ENCODE measurements around the gene PKP2. TPM values are rescaled to one million over a fixed set of nuclear protein-coding genes. Genes with fewer than 3 reads are reported as not detected.

PKP2 gene
- total RNA-seq, 2 experiments from 2014 or later: not detected

DNA sequence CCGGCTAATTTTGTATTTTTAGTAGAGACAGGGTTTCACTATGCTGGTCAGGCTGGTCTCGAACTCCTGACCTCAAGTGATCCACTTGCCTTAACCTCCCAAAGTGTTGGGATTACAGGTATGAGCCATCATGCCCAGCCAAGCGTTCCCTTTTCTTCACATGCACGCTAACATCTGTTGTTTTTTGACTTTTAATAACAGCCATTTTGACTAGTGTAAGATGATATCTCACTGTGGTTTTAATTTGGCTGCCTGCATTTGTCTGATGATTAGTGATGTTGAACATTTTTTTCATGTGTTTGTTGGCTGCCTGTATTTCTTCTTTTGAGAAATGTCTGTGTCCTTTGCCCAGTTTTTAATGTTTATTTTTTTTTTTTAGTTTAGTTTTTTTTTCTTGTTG lies 130.7 kb downstream of the PKP2 start:
- CTCF ChIA-PET: no interaction called here
- Mint-ChIP-seq H3K36me3 (ENCODE audit: low read depth) (no peaks in the 10 kb centered on the region), H3K4me3 (no peak overlapping the region), H3K9me3 (no peaks in the 10 kb centered on the region), H3K4me1 (no peaks in the 10 kb centered on the region), H3K27me3 (peaks cover 12% of the 10 kb centered on the region), H3K27ac (no peak overlapping the region)
- DNase-seq: no peak
- POLR2A ChIA-PET: interaction anchor here (2.5 kb wide), 1 partner anchor 11 kb away, joined by 6 read pairs; the partner anchor contains the start of gene YARS2

GRCh38 chr12:32761716-32762115 lies 134.9 kb downstream of the PKP2 start:
- no peaks in the 10 kb centered on the region for H3K4me1 Mint-ChIP-seq
- H3K36me3 Mint-ChIP-seq (ENCODE audit: low read depth): no peaks in the 10 kb centered on the region
- ChIA-PET POLR2A (no interaction called here), CTCF (no interaction called here)
- no peak overlapping the region for H3K27ac Mint-ChIP-seq
- no peak overlapping the region for H3K4me3 Mint-ChIP-seq
- DNase-seq: no peak
- no peaks in the 10 kb centered on the region for H3K9me3 Mint-ChIP-seq
- peaks cover 6% of the 10 kb centered on the region for H3K27me3 Mint-ChIP-seq

- POLR2A ChIA-PET: interaction anchor here (3.2 kb wide), 1 partner anchor 1265 kb away, joined by 39 read pairs; the partner anchor contains the start of gene ALG10
- Mint-ChIP-seq H3K9me3 (no peaks in the 10 kb centered on the region), H3K4me1 (peaks cover 20% of the 10 kb centered on the region), H3K27ac (no peak overlapping the region), H3K27me3 (peaks cover 5% of the 10 kb centered on the region), H3K36me3 (ENCODE audit: low read depth) (peaks cover 15% of the 10 kb centered on the region), H3K4me3 (no peak overlapping the region)
- DNase-seq: no peak
- CTCF ChIA-PET: interaction anchor here (4.8 kb wide), 1 partner anchor 1265 kb away, joined by 87 read pairs; the partner anchor contains the start of gene ALG10
Observed at GRCh38 chr12:32757157-32757556, 139.4 kb downstream of the PKP2 start.

GRCh38 chr12:32756476-32757066 lies 140.0 kb downstream of the PKP2 start:
- Mint-ChIP-seq H3K36me3 (ENCODE audit: low read depth) (peaks cover 20% of the 10 kb centered on the region), H3K27ac (peak overlapping the region; percentile 78), H3K4me1 (peaks cover 20% of the 10 kb centered on the region), H3K4me3 (peak overlapping the region; percentile 79), H3K27me3 (peaks cover 3% of the 10 kb centered on the region), H3K9me3 (no peaks in the 10 kb centered on the region)
- ChIA-PET POLR2A (interaction anchor here (1.1 to 3.2 kb wide), 5 partner anchors 13 to 1266 kb away, joined by 3 to 39 read pairs (median 14); partner anchors contain the start of genes ALG10, DNM1L and ETFBKMT), CTCF (interaction anchor here (0.8 to 4.8 kb wide), 15 partner anchors 12 to 1366 kb away, joined by 3 to 87 read pairs (median 5); partner anchors contain the start of genes ALG10, DNM1L and FGD4)
- no peak for DNase-seq

DNA sequence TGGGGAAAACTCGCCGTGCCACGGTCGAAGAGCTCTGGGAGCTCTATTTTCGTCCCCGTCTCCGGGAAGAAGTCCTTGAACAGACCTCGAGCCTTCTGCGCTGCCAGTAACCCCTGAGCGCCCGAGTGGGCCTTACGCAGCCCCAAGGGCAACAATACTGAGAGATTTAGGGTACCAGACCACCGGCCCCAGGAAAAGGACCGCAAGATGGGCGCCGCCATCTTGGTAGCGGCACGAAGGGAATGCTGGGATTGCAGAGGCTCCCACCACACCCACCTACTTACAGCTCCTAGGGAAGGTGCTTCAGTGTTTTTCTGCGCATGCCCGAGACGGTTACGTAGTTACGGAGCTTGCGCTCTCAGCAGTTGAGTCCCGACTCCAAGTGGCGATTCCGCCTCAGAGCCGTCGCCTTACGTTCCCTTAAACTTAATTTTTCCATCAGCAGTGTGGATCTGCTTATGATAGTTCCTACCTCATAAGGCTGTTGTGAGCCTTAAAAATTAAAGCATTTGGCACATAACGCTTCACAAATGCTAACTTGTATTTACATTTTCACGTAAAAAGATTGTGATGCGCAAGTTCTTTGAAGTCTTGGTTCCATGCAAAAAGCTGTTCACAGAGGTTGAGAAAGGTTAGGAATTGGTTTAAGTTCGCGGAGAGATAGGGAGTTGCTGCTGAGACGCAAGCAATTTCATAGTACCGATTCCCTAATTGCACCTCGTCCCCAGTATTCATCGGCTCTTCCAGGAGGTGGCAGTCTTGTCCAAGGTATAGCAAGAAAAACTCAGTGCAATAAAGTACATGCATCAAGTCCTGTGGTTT lies 140.7 kb downstream of the PKP2 start, which contains the start of gene YARS2:
TSS of gene YARS2 (minus strand) at position 244 of the 822 bp plus-strand sequence. CDS start at position 221, 23 bp downstream.
- no peaks in the 10 kb centered on the region for H3K9me3 Mint-ChIP-seq
- peak within 1 kb of the TSS; percentile 78 for H3K27ac Mint-ChIP-seq
- ChIA-PET CTCF (interaction anchor here (0.7 to 4.8 kb wide), 35 partner anchors 9 to 1367 kb away, joined by 3 to 87 read pairs (median 4); partner anchors contain the start of genes ALG10, DNM1L and FGD4), POLR2A (interaction anchor here (0.5 to 3.2 kb wide), 14 partner anchors 9 to 1266 kb away, joined by 3 to 39 read pairs (median 6); partner anchors contain the start of genes ALG10, DNM1L, ETFBKMT and RESF1)
- H3K36me3 Mint-ChIP-seq (ENCODE audit: low read depth): peaks cover 25% of the 10 kb centered on the region
- H3K4me3 Mint-ChIP-seq: peak within 1 kb of the TSS; percentile 79
- H3K27me3 Mint-ChIP-seq: peaks cover 1% of the 10 kb centered on the region
- DNase-seq: peak; percentile 90
- H3K4me1 Mint-ChIP-seq: peaks cover 20% of the 10 kb centered on the region

DNA sequence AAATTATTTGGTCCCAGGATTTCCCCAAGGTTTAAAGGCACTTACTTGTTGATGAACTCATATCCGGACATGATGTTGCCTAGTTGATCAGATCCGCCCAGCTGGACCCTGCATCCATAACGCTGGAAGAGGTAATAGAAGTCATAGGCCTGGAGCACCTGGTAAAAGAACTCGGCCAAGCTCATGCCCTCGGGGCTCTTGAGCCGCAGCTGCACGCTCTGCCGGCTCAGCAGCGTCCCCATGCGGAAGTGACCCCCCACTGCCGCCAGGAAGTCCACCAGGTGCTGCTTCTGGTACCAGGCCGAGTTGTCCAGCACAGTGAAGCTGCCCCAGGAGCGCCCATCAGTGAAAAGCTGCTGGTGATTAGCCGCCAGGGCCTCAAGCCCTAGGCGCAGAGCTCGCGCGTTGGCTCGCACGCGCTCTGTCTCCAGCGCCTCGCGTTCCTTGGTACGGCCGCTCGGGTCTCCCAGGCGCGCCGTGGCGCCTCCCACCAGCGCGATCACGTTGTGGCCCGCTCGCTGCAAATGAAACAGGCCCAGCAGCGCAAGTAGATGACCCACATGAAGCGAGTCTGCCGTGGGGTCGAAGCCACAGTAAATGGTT lies 141.4 kb downstream of the PKP2 start:
- Mint-ChIP-seq H3K36me3 (ENCODE audit: low read depth) (peaks cover 30% of the 10 kb centered on the region), H3K4me3 (peak overlapping the region; percentile 79), H3K4me1 (peaks cover 20% of the 10 kb centered on the region), H3K27ac (peak overlapping the region; percentile 78), H3K27me3 (peaks cover 1% of the 10 kb centered on the region), H3K9me3 (no peaks in the 10 kb centered on the region)
- CTCF ChIA-PET: interaction anchor here (0.7 to 4.8 kb wide), 37 partner anchors 9 to 1368 kb away, joined by 3 to 87 read pairs (median 4); partner anchors contain the start of genes ALG10 and DNM1L
- POLR2A ChIA-PET: interaction anchor here (0.5 to 3.2 kb wide), 15 partner anchors 9 to 1267 kb away, joined by 3 to 39 read pairs (median 5); partner anchors contain the start of genes ALG10, DNM1L, ETFBKMT and RESF1
- DNase-seq: peak; percentile 79

DNA sequence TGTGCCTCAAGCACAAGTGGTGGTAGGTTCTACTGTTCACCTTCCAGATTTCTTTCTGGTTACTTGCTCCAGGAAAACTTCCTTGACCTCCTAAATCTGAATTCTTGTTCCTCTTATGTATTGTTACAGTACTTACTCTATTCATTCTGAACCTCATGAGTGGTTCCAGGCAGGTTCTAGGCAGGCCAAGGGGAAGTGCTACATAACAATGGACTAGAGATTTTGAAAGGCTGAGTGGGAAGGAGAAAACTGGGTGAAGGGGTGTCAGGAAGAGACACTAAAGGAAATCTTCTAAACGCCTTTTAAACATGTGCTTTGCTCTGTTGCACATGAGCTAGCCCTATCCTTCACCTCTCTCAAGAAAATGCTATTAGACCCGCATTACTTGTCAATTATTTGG lies 142.5 kb downstream of the PKP2 start:
- Mint-ChIP-seq H3K4me1 (peaks cover 20% of the 10 kb centered on the region), H3K27me3 (peaks cover 1% of the 10 kb centered on the region), H3K27ac (peak overlapping the region; percentile 45), H3K9me3 (no peaks in the 10 kb centered on the region), H3K36me3 (ENCODE audit: low read depth) (peaks cover 36% of the 10 kb centered on the region), H3K4me3 (peak overlapping the region; percentile 79)
- ChIA-PET POLR2A (interaction anchor here (0.7 to 3.2 kb wide), 6 partner anchors 11 to 1268 kb away, joined by 3 to 39 read pairs (median 11); partner anchors contain the start of genes ALG10, DNM1L and RESF1), CTCF (interaction anchor here (0.7 to 4.8 kb wide), 12 partner anchors 11 to 1268 kb away, joined by 3 to 87 read pairs (median 12); partner anchors contain the start of genes ALG10 and DNM1L)
- DNase-seq: no peak

DNA sequence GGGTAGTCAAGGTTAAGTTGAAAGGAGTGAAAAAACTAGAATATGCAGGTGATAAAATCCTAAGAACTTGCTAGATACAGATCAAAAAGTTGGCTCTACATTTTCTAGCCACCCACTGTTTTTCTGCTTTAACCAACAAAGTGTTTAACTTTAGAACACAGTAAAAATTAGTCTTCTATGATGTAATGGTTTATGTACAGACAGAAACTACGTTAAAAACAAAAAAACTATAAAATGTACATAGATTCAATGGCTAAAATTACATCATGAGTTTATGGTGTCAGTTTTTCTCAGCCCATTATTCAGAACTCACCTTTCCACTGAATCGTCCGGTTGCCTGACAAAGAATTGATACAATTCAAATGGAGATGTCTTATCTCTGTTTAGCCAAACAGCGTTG lies 143.0 kb downstream of the PKP2 start:
- no peaks in the 10 kb centered on the region for H3K27me3 Mint-ChIP-seq
- CTCF ChIA-PET: no interaction called here

DNA sequence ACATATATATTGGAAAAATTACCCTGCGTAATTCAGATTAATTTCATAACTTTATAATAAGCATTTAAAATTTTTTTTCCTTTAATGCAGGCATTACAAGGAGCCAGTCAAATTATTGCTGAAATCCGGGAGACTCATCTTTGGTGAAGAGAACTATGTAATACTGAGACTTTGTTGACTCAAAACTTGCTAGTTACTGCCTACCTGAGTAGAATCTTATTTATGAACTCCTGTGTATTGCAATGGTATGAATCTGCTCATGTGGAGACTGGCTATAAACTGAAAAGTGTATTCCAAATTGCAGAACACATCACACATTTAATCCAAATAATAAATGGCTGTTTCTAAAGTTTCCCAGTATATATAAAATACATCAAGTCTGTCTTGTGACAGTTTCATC lies 153.3 kb downstream of the PKP2 start:
- no peak for DNase-seq
- Mint-ChIP-seq H3K27ac (no peak overlapping the region), H3K27me3 (no peaks in the 10 kb centered on the region), H3K9me3 (no peaks in the 10 kb centered on the region), H3K4me3 (no peak overlapping the region), H3K4me1 (peaks cover 3% of the 10 kb centered on the region), H3K36me3 (ENCODE audit: low read depth) (peaks cover 67% of the 10 kb centered on the region)
- ChIA-PET CTCF (interaction anchor here (7.5 kb wide), 1 partner anchor 12 kb away, joined by 47 read pairs; the partner anchor contains the start of gene YARS2), POLR2A (interaction anchor here (3.5 kb wide), 1 partner anchor 12 kb away, joined by 14 read pairs; the partner anchor contains the start of gene YARS2)

More for the DNA sequence above, 143.0 kb downstream of the PKP2 start:
- H3K4me1 Mint-ChIP-seq: peaks cover 20% of the 10 kb centered on the region
- peak overlapping the region; percentile 79 for H3K4me3 Mint-ChIP-seq
- DNase-seq: no peak
- H3K36me3 Mint-ChIP-seq (ENCODE audit: low read depth): peaks cover 40% of the 10 kb centered on the region
- POLR2A ChIA-PET: interaction anchor here (2.1 kb wide), 1 partner anchor 297 kb away, joined by 8 read pairs; no protein-coding TSS in a partner anchor
- peak overlapping the region; percentile 45 for H3K27ac Mint-ChIP-seq
- H3K9me3 Mint-ChIP-seq: no peaks in the 10 kb centered on the region

DNA sequence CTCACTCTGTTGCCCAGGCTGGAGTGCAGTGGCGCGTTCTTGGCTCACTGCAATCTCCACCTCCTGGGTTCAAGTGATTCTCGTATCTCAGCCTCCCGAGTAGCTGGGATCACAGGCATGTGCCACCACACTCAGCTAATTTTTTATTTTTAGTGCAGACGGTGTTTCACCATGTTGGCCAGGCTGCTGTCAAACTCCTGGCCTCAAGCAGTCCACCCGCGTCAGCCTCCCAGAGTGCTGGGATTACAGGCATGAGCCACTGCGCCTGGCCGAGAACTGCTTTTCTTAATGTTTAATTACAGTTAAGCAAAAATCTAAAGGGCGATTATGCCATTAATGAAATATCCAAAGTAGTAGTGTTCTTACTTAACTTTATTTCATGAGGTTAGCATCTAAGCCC lies 154.4 kb downstream of the PKP2 start:
- peaks cover 65% of the 10 kb centered on the region for H3K36me3 Mint-ChIP-seq (ENCODE audit: low read depth)
- no peaks in the 10 kb centered on the region for H3K9me3 Mint-ChIP-seq

More for the DNA sequence above, 154.4 kb downstream of the PKP2 start:
- no peak overlapping the region for H3K4me3 Mint-ChIP-seq
- peaks cover 3% of the 10 kb centered on the region for H3K4me1 Mint-ChIP-seq
- ChIA-PET POLR2A (interaction anchor here (3.5 kb wide), 1 partner anchor 13 kb away, joined by 14 read pairs; the partner anchor contains the start of gene YARS2), CTCF (interaction anchor here (7.5 kb wide), 1 partner anchor 13 kb away, joined by 47 read pairs; the partner anchor contains the start of gene YARS2)
- H3K27me3 Mint-ChIP-seq: no peaks in the 10 kb centered on the region
- no peak for DNase-seq
- H3K27ac Mint-ChIP-seq: no peak overlapping the region
